Right lung (tissue), 5 donors: Measurements from ENCODE around the gene TAL2. TPM values are rescaled to one million over a fixed set of nuclear protein-coding genes. Genes with fewer than 3 reads are reported as not detected.
A peak's percentile ranks its signal among the peaks of the same experiment; 100 is the strongest.
"Not testable (repeated sequence)": the region's sequence is repeated elsewhere in the genome, so short reads cannot be mapped to it uniquely, and the experiment has no call there.

Experiments used
- DNase-seq, 2 donors: peaks; one replicate each; pipeline ENCODE4 v3.0.0-alpha.2; 2013
- polyA plus RNA-seq, 5 donors: library from polyadenylated mRNA; unstranded; fragments of 120-200 nt; gene quantifications; one replicate each; pipeline versions ENCODE4 v1.2.1 to v1.2.3, GENCODE V29; 2013; ENCODE audit warnings: inconsistent platforms in 1 of 5, low replicate concordance in 1 of 5; ENCODE audit not compliant: insufficient read length in 5 of 5, insufficient read depth in 1 of 5

TAL2 gene
- polyA plus RNA-seq, 5 donors = 0.46 to 0.76 (median 0.54) TPM; not detected in 1

GRCh38 chr9:105673850-105674387, 11.7 kb downstream of the TAL2 start:
- no peak for DNase-seq

GRCh38 chr9:105676351-105676923, 14.2 kb downstream of the TAL2 start:
- DNase-seq = no peak

GRCh38 chr9:105678163-105678562, 15.9 kb downstream of the TAL2 start:
- DNase-seq = no peak

DNA sequence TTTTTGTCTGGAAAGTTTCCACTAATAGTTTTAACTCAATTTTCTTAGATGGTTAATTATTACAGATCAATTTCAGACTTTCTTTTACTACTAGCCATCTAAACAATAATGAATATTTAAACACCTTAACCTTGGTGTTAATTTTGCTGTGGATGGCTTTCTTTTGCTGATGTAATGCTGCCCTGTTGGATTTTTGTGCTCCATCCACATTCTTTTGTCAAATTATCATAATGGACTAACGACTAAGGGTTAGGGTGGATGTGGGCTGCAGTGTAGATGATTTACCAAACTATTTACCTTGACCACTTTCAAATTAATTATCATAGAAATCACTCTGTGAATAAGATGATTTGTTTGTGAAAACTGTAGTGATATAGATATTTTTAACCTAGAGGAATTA, 16.5 kb downstream of the TAL2 start:
- no peak for DNase-seq

- no peak for DNase-seq
Observed at GRCh38 chr9:105679257-105680022, 17.2 kb downstream of the TAL2 start.

DNA sequence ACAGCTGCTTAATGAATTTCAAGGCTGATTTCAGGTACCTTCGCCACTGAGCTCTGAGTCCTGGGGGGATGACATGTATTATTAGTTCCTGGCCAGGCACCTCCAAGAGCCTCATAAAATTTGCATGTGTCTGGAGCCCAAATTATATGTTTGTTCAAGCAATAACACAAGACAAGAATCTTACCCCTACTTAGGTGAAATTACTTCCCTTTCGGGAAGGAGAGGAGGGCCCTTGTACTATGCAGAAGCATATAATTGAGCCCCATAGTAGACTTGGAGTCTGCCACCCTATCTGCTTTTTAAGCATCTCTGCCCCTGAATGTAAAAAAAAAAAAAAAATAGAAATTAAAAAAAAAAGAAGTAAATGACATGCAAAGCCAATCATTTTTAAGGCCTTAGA, 19.1 kb downstream of the TAL2 start:
- DNase-seq = no peak

DNA sequence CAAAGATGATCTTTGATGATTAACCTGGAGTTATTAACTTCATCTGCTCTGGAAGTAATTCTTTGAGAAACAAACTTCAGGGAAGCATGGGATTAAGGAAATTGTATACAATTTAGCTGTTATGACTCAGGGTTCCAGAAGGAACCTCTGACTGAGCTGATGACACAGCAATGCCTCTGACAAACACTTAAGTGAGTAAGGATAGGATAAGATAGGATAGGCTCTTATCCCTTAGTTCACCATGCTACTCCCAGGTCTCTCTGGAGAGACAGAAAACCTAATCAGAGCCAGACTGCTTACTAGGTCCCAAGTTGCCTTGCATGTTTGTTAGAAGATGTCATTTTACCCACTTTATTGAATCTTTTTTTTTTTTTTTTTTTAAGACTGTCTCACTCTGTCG, 19.5 kb downstream of the TAL2 start:
- DNase-seq = no peak

- no peak for DNase-seq
Observed at GRCh38 chr9:105683688-105684275, 21.5 kb downstream of the TAL2 start.

- DNase-seq = no peak
Observed at GRCh38 chr9:105686936-105687335, 24.7 kb downstream of the TAL2 start.

DNA sequence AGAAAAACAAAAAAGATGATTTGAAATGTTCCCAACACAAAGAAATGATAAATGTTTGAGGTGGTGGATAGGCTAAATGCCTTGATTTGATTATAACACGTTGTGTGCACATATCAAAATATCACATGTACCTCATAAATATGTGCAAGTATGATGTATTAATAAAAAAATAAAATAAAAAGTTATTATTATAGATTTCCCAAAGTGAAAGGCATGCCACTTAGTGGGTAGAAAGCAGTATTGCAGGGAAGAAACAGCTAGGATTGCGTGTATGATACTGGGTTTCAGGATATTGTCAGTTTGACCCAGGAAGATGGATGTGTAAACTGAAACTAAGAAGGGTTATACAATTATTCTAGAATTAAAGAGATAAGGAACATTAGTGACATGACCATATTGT, 28.5 kb downstream of the TAL2 start:
- no peak for DNase-seq

GRCh38 chr9:105693435-105694189, 31.4 kb downstream of the TAL2 start:
- DNase-seq = no peak

DNA sequence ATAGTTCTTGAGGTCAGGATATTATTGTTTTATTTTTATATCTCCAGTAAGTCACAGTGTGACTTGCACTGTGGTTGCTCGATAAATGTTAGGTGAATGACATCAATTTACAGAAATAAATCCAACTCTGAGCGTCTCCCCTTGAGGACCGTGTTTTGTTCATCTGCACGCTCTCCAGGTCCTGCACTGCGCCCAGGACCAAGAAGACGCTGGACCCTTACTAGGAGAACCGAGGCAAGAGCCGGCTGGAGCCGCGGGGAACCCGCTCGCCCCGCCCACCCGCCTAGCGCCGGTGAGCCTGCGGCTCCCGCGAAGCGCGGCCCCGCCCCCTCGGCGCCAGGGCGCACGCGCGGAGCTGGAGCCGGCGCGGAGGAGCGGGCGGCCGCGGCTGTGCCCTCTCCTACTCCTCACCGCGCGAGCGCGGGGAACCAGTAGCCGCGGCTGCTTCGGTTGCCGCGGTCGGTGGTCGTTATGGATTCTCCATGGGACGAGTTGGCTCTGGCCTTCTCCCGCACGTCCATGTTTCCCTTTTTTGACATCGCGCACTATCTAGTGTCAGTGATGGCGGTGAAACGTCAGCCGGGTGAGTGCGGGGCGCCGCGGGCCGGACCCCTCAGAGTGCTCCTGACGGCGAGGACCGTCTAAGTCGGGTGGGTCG, 32.1 kb downstream of the TAL2 start, which contains the start of gene TMEM38B:
Gene TMEM38B, plus strand, starts transcription at position 352 of the 658 bp plus-strand sequence. Its CDS starts 120 bp downstream, at position 472.
- DNase-seq = peak; percentile 77 to 85

- DNase-seq = peak; percentile 59
Observed at GRCh38 chr9:105694848-105695581, 32.8 kb downstream of the TAL2 start.

- no peak for DNase-seq
Observed at GRCh38 chr9:105696219-105696793, 34.0 kb downstream of the TAL2 start.

- no peak for DNase-seq
Observed at GRCh38 chr9:105697871-105698270, 35.6 kb downstream of the TAL2 start.

DNA sequence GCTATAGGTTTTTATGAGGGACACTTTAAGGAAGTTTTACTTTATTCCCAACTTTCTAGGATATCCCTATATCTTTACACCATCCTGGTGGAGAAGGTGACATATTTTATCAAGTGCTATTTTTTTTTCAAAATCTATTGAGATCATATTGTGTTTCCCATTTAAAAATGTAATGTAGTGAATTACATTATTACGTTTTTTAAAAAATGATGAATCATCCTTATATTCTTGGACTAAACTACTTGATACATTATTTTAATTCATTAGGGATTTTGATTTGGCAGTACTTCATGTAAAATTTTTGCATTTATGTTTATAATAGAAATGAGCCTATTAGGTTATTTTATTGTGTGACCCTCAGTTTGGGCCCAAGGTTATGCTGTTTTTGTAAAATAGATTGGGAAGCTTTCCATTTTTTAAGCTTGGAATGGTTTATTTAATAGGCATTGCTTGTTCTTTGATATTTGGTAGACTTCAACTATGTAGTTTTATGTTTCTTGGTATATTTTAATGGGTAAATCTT, 36.2 kb downstream of the TAL2 start:
- no peak for DNase-seq

DNA sequence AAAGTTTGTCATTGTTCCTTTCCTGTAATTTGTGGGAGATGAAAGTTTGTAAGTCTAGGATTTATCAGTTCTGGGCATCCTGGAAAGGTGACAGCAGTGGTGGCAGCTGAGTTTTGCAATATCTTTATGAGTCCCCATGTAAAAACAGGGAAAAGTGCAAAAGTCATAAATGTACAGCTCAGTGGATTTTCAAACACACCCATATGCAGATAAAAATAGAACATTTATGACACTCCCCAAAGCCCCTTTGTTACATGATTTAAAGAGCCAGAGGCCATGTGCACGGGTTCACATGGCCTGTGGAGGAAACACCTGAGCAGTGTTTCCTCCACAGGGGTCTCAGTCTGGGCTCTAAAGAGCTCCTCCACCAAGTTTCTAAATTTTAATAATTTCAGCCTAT, 38.4 kb downstream of the TAL2 start:
- no peak for DNase-seq

DNA sequence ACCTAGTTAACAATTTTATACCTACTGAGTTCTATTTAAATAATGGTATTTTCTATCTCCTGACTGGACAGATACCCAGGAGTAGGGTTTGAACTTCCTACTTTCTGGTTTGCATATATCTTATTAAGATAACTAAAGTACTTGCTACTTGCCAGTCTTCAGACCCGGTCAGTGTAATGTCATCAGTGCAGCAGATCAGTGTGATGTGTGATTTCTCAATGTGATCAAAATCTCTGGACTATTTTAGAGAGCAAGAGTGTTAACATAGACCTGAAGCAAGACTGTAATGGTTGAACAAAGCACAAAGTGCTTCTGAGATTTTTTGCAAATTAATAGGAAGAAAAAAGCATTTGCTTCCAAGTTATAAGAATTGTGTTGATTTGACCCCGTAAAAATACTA, 38.9 kb downstream of the TAL2 start:
- DNase-seq = no peak

DNA sequence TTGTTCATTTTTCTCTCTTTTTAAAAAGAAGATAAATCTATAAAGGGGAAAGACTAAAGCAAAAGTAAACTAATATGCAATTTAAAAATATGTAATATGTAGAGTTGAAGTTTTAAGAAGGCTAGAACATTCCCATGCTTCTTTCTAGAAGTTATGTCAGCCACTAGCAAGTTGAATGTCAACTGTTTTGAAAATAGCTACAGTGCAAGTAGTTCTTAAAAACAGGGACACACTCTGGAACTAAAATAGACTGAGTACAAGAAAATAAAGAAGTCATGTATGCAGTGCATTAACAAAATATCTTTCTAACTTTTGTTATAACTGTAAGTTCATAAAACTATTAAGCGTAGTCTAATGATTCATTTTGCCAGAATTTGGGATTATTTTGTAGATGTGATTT, 40.0 kb downstream of the TAL2 start:
- DNase-seq = no peak

GRCh38 chr9:105703638-105704037, 41.4 kb downstream of the TAL2 start:
- DNase-seq = not testable (repeated sequence)
